AG10803 (cell line): Measurements from ENCODE around the gene CHID1.
A peak's percentile ranks its signal among the peaks of the same experiment; 100 is the strongest.

Experiments
- DNase-seq: peaks from one replicate; pipeline ENCODE4 v3.0.0; 2010; ENCODE audit warnings: low read depth
- H3K4me3 ChIP-seq: 2 replicates; pipeline ENCODE4 v1.5.1; 2011; ENCODE audit warnings: mild to moderate bottlenecking, low read length, control low read depth
- TF ChIP-seq, protein P1 (sequence below): conservative IDR thresholded peaks from 2 replicates; pipeline ENCODE4 v1.5.1; 2011; ENCODE audit warnings: mild to moderate bottlenecking, low read length, control low read depth, inconsistent platforms

CHID1 gene

DNA sequence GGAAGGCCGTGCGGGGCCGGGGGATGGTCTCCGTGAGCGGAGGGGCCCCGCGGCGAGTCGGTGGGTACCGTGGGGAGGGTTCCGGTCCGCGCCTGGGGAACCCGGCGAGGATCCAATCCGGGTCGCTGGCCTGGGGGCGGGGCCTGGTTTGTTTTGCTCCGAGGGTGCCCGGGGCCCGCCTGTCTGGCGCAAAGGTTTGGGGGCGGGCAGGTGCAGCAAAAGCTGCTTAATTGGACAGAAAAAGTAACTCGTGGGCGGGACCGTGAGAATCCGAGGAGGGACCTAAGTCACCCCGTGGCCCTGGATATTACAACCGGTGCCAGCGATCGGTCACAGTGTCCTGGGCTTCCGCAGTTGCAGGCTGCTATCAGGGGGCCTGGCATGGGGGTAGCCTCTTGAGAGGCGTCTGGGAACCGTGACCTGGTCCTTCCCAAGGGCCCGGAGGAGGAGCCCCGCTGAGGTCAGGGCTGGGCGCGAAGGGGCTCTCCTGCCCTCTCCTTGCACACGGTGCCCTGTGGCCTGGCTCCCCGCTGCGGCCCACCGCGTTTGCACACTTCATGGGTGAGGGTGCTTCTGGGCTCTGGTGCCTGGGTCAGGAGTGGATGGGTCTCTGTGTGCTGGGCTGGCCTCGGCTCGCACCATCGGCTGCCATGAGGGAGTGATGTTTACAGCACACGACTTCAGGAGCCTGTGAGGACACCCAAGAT is 90.5 kb downstream of the CHID1 start:
- peak overlapping the region; percentile 78 for H3K4me3 ChIP-seq
- DNase-seq: peak; percentile 59
- TF ChIP-seq, protein P1, sequence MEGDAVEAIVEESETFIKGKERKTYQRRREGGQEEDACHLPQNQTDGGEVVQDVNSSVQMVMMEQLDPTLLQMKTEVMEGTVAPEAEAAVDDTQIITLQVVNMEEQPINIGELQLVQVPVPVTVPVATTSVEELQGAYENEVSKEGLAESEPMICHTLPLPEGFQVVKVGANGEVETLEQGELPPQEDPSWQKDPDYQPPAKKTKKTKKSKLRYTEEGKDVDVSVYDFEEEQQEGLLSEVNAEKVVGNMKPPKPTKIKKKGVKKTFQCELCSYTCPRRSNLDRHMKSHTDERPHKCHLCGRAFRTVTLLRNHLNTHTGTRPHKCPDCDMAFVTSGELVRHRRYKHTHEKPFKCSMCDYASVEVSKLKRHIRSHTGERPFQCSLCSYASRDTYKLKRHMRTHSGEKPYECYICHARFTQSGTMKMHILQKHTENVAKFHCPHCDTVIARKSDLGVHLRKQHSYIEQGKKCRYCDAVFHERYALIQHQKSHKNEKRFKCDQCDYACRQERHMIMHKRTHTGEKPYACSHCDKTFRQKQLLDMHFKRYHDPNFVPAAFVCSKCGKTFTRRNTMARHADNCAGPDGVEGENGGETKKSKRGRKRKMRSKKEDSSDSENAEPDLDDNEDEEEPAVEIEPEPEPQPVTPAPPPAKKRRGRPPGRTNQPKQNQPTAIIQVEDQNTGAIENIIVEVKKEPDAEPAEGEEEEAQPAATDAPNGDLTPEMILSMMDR: no peak

DNA sequence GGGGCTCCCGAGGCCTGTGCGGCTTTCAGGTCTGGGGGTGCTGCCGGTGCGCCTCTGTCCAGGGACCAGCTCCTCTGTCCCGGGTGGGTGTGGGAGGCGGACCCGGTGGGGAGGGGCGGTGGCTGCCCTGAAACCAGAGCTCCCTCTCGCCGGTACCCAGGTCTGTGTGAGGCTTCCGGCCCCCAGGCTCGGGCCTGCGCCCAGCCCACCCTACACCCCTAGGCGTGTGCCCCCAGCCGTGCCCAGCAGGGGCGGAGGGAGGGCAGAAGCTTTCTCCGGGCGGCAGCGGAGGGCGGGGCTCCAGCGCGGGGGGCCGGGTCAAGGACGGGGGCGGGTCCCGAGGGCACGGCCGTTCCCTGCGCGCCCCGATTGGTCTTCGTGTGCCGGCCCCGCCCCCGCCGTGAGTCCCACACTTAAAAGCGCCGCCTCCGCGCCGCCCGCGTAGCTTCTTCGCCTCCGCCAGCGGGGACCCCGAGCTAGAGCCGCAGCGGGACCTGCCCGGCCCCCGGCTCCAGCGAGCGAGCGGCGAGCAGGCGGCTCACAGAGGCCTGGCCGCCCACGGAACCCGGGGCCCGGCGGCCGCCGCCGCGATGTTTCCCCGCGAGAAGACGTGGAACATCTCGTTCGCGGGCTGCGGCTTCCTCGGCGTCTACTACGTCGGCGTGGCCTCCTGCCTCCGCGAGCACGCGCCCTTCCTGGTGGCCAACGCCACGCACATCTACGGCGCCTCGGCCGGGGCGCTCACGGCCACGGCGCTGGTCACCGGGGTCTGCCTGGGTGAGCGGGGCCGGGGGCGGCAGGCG is 91.3 kb downstream of the CHID1 start:
- peak; percentile 86 for DNase-seq
- TF ChIP-seq, protein P1: no peak
- H3K4me3 ChIP-seq: peak overlapping the region; percentile 82

DNA sequence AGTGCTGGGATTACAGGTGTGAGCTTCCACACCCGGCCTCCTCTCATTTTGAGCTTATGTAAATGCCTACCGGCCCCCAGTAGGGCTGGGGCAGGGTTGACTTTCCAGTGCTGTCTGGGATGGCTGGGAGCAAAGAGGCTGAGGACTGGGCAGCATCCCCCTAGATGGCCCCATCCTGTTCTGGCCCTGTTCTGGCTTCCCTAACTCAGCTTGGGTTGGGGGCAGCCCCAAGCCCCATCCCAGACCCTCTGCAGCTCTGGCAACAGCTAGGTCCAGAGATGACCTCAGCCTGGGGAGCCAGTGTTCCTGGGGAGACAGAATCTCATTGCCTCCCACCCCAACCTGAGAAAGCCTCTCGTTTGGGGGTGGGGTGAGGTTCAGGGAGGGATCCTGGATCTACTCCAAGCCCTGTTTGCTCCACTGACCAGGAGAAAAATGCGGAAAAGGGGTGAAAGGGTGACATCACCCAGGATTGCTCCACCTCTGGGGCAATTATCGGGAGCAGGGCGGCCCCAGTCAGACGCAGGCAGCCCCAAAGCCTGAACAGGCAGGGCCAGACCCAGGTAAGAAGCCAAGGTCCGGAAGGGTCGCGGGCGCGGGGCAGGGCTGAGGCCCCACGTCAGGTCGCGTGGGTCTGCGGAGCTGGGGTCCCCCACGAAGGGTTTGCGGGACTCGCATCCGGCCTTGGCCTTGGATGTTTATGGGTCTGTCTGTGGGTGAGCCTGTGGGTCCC is 92.0 kb downstream of the CHID1 start, which contains the start of gene PNPLA2:
Gene PNPLA2 (plus strand): TSS at position 519 of the 733 bp plus-strand sequence. CDS start 805 bp downstream, outside the sequence.
- peak within 1 kb of the TSS; percentile 82 for H3K4me3 ChIP-seq
- peak; percentile 84 for DNase-seq
- TF ChIP-seq, protein P1: no peak
